UCSD-AML1 (cell line): ENCODE measurements around the gene DAPK2.
"Not testable (repeated sequence)": the region's sequence is repeated elsewhere in the genome, so short reads cannot be mapped to it uniquely, and the experiment has no call there.

ENCODE experiments used
- DNase-seq: peaks from one replicate; lab custom pipeline; 2025; ENCODE audit not compliant: unreplicated experiment; lab: John Stamatoyannopoulos, UW

Gene DAPK2

GRCh38 chr15:64058279-64058678 lies 12.0 kb upstream of the DAPK2 start:
- no peak for DNase-seq

- DNase-seq: not testable (repeated sequence)
These were observed 7.4 kb upstream of the DAPK2 start for GRCh38 chr15:64053674-64054073.

- DNase-seq: no peak
These were observed 6.7 kb upstream of the DAPK2 start for GRCh38 chr15:64052925-64053491.

GRCh38 chr15:64051407-64052259 lies 5.3 kb upstream of the DAPK2 start:
- DNase-seq: no peak

- DNase-seq: no peak
These were observed 4.8 kb upstream of the DAPK2 start for GRCh38 chr15:64051093-64051402.

- peak; percentile 32 for DNase-seq
These were observed 4.2 kb upstream of the DAPK2 start for GRCh38 chr15:64050281-64051092.

GRCh38 chr15:64048781-64049460 lies 2.6 kb upstream of the DAPK2 start:
- no peak for DNase-seq

GRCh38 chr15:64045774-64046420 lies 388 bp downstream of the DAPK2 start:
- DNase-seq: no peak

GRCh38 chr15:64045101-64045435 lies 1.2 kb downstream of the DAPK2 start:
- no peak for DNase-seq

- no peak for DNase-seq
These were observed 1.8 kb downstream of the DAPK2 start for GRCh38 chr15:64044300-64045100.

GRCh38 chr15:64038878-64039610 lies 7.2 kb downstream of the DAPK2 start:
- DNase-seq: no peak

GRCh38 chr15:64037966-64038365 lies 8.3 kb downstream of the DAPK2 start:
- DNase-seq: no peak

- DNase-seq: no peak
These were observed 9.2 kb downstream of the DAPK2 start for GRCh38 chr15:64037116-64037515.

- DNase-seq: no peak
These were observed 10.8 kb downstream of the DAPK2 start for GRCh38 chr15:64035525-64035924.

GRCh38 chr15:64034519-64034918 lies 11.8 kb downstream of the DAPK2 start:
- no peak for DNase-seq

- DNase-seq: no peak
These were observed 14.0 kb downstream of the DAPK2 start for GRCh38 chr15:64032329-64032728.

GRCh38 chr15:64030123-64030522 lies 16.2 kb downstream of the DAPK2 start:
- DNase-seq: no peak

- no peak for DNase-seq
These were observed 16.7 kb downstream of the DAPK2 start for GRCh38 chr15:64029633-64030032.

- DNase-seq: no peak
These were observed 17.2 kb downstream of the DAPK2 start for GRCh38 chr15:64029110-64029509.

- DNase-seq: no peak
These were observed 19.7 kb downstream of the DAPK2 start for GRCh38 chr15:64026591-64026990.
